Measurements from ENCODE around the gene SVEP1.
A peak's percentile ranks its signal among the peaks of the same experiment; 100 is the strongest.

The SVEP1 gene

DNA sequence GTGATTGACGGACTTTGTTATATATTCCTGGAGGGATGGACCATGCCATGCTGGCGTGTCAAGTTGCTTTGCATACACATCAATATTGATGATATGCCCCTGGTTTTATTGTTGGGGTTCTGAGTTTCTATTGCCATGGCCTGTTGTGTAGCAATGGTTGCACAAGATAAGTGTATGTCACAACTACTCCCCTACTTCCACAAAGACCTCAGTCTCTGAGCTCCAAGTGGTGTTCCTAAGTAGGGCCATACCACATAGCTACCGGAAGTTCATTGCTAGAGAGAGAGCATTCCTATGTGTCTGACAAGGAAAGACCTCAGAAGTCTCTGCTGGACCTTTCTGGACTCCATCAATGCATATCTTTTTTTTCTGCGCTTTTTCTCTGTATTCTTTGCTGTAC, 261.6 kb downstream of the SVEP1 start:
- H3F3A ChIP-seq (ENCODE audit: insufficient read depth), result no peaks in the 10 kb centered on the region
- H3K9me3 ChIP-seq (ENCODE audit: insufficient read depth, low read length), result no peaks in the 10 kb centered on the region
- no peak overlapping the region for H2AFZ ChIP-seq (ENCODE audit: low read depth, low read length, severe bottlenecking)
- no peak overlapping the region for H3K27ac ChIP-seq (ENCODE audit: low read depth, low read length)
- H3K36me3 ChIP-seq (ENCODE audit: low read length), result no peaks in the 10 kb centered on the region
- H3K4me2 ChIP-seq (ENCODE audit: low read depth, low read length, poor library complexity, severe bottlenecking), result no peak overlapping the region
- no peaks in the 10 kb centered on the region for H3K27me3 ChIP-seq (ENCODE audit: low read length)
- TF ChIP-seq EZH2phosphoT487 (conservative IDR thresholded peaks at IDR 0.05; ENCODE audit: low read length) (no peak), CTCF (IDR thresholded peaks at IDR 0.05; ENCODE audit: insufficient read depth, low read length, poor library complexity, severe bottlenecking) (no peak)
- no peak overlapping the region for H3K4me3 ChIP-seq (ENCODE audit: insufficient read depth, low read length, poor library complexity, severe bottlenecking)
- H3K79me2 ChIP-seq (ENCODE audit: insufficient read depth, low read length), result no peaks in the 10 kb centered on the region
- H3K9ac ChIP-seq (ENCODE audit: low read length), result no peak overlapping the region
- H3K9me2 ChIP-seq (replicated peaks; ENCODE audit: insufficient read depth, low read length), result no peaks in the 10 kb centered on the region
- H4K20me1 ChIP-seq (ENCODE audit: low read depth, low read length), result no peaks in the 10 kb centered on the region

GRCh38 chr9:110316261-110317075, 263.1 kb downstream of the SVEP1 start:
- H2AFZ ChIP-seq (ENCODE audit: low read depth, low read length, severe bottlenecking), result no peak overlapping the region
- no peak overlapping the region for H3K27ac ChIP-seq (ENCODE audit: low read depth, low read length)
- no peak for TF ChIP-seq EZH2phosphoT487 (conservative IDR thresholded peaks at IDR 0.05; ENCODE audit: low read length)
- TF ChIP-seq CTCF (IDR thresholded peaks at IDR 0.05; ENCODE audit: insufficient read depth, low read length, poor library complexity, severe bottlenecking), result no peak
- H3K79me2 ChIP-seq (ENCODE audit: insufficient read depth, low read length), result no peaks in the 10 kb centered on the region
- H3K4me3 ChIP-seq (ENCODE audit: insufficient read depth, low read length, poor library complexity, severe bottlenecking), result peak overlapping the region; percentile 21
- no peak overlapping the region for H3K9ac ChIP-seq (ENCODE audit: low read length)
- H3K27me3 ChIP-seq (ENCODE audit: low read length), result no peaks in the 10 kb centered on the region
- H4K20me1 ChIP-seq (ENCODE audit: low read depth, low read length), result no peaks in the 10 kb centered on the region
- peaks cover 7% of the 10 kb centered on the region; the same call in 1 of the 2 replicates for H3K9me3 ChIP-seq (ENCODE audit: insufficient read depth, low read length)
- H3K36me3 ChIP-seq (ENCODE audit: low read length), result no peaks in the 10 kb centered on the region
- H3K9me2 ChIP-seq (replicated peaks; ENCODE audit: insufficient read depth, low read length), result no peaks in the 10 kb centered on the region
- H3K4me2 ChIP-seq (ENCODE audit: low read depth, low read length, poor library complexity, severe bottlenecking), result peak overlapping the region; percentile 57
- H3F3A ChIP-seq (ENCODE audit: insufficient read depth), result no peaks in the 10 kb centered on the region
